MG63 (cell line): ENCODE results near the gene FUS. TPM values are rescaled to one million over a fixed set of nuclear protein-coding genes. Genes with fewer than 3 reads are reported as not detected.
"Not testable (repeated sequence)": the region's sequence is repeated elsewhere in the genome, so short reads cannot be mapped to it uniquely, and the experiment has no call there.

ENCODE experiments used
- DNase-seq: peaks from one replicate; pipeline ENCODE4 v3.0.0-alpha.2; 2020
- H3K27me3 ChIP-seq: fragments of 250-450 bp; sonication (Bioruptor Pico); 2 replicates; pipeline ENCODE4 v1.5.1; 2020; ENCODE audit warnings: mild to moderate bottlenecking, moderate library complexity
- H3K36me3 ChIP-seq: fragments of 250-450 bp; sonication (Bioruptor Pico); 2 replicates; pipeline ENCODE4 v1.5.1; 2020; ENCODE audit warnings: mild to moderate bottlenecking, moderate library complexity
- H3K4me3 ChIP-seq: fragments of 250-450 bp; sonication (Bioruptor Pico); 2 replicates; pipeline ENCODE4 v1.5.1; 2020; ENCODE audit warnings: mild to moderate bottlenecking, moderate library complexity
- H3K9me3 ChIP-seq: fragments of 250-450 bp; sonication (Bioruptor Pico); 2 replicates; pipeline ENCODE4 v1.5.1; 2020; ENCODE audit warnings: mild to moderate bottlenecking, moderate library complexity
- total RNA-seq: library from RNA; depleted of rRNA; stranded (reverse); fragments of >200 nt; shearing (Covaris generic); gene quantifications from 2 replicates; pipeline ENCODE4 v1.2.3, GENCODE V29; 2014; ENCODE audit warnings: low replicate concordance; rRNA removed

Gene FUS
- 14.5 and 17.2 TPM in 2 replicates for total RNA-seq

DNA sequence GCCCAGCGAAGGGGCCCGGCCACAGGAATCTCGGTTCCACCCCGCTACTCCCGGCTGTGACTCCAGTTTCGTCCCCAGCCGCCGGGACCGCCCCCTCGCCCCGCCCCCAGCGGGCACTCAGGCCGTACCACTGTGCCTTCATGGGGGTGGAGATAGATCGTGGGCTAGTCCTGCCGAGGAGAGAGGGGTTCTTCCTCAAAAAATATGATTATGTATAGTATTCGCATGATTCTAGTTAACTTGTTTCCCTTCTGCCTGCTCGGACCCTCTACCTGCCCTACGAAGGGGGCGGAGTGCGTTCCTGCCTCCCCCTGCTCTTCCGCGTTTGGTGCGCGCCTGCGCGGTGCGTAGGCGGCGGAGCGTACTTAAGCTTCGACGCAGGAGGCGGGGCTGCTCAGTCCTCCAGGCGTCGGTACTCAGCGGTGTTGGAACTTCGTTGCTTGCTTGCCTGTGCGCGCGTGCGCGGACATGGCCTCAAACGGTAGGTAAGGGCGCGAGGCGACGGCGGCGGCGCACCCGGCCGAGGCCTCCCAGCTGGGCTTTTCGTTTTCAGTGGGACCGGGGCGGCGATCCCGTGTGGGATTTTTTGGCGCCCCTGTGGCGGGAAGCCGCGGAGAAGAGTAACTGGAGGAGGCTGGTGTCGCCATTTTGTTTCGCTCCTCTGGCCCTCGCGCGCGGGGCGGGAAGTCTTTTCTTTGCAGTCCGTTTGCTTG, at the start of gene FUS:
FUS (plus strand) TSS at position 393 of the 713 bp plus-strand sequence; CDS start at position 469, 76 bp downstream.
- Histone ChIP-seq H3K27me3 (no peaks in the 10 kb centered on the region), H3K9me3 (no peaks in the 10 kb centered on the region), H3K36me3 (peaks cover 46% of the 10 kb centered on the region), H3K4me3 (peak within 1 kb of the TSS; percentile 99)
- peak; percentile 82 for DNase-seq

DNA sequence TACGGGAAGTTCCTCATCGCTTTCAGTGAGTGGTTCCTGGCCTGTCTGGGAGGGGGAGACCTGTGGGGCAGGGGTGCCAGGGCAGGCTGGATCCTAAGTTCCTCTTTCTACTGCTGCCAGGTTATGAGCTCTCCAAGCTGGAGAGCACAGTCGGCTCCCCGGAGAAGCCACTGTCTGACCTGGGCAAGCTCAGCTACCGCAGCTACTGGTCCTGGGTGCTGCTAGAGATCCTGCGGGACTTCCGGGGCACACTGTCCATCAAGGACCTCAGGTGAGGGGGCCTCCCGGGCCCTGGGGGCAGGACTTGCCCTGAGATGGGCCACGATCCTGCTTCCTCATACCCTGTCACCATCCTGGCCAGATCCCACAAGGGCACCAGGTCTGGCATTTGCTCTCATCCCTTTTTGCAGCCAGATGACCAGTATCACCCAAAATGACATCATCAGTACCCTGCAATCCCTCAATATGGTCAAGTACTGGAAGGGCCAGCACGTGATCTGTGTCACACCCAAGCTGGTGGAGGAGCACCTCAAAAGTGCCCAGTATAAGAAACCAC, 49.5 kb upstream of the FUS start:
- DNase-seq, result no peak
- Histone ChIP-seq H3K9me3 (no peaks in the 10 kb centered on the region), H3K4me3 (no peak overlapping the region), H3K27me3 (no peaks in the 10 kb centered on the region), H3K36me3 (peaks cover 23% of the 10 kb centered on the region)

DNA sequence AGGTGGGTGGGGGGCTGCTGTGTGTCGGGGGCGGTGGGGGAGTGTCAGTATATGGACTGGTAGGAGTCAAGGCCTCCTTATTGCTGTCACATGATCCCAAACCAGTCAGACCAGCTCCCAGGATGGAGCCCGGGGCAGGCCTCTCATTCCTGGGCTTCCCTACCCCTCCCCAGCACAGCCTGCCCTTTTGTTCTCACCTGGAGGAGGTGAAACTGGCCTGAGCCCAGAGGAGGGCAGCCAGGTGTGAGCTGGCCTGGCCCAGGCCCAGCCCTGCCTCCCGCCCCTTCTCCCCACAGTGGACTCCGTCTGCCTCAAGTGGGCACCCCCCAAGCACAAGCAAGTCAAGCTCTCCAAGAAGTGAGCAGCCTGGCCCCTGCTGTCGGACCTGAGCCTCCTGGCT, 49.0 kb upstream of the FUS start:
- Histone ChIP-seq H3K9me3 (no peaks in the 10 kb centered on the region), H3K27me3 (no peaks in the 10 kb centered on the region), H3K36me3 (peaks cover 23% of the 10 kb centered on the region), H3K4me3 (no peak overlapping the region)
- no peak for DNase-seq

DNA sequence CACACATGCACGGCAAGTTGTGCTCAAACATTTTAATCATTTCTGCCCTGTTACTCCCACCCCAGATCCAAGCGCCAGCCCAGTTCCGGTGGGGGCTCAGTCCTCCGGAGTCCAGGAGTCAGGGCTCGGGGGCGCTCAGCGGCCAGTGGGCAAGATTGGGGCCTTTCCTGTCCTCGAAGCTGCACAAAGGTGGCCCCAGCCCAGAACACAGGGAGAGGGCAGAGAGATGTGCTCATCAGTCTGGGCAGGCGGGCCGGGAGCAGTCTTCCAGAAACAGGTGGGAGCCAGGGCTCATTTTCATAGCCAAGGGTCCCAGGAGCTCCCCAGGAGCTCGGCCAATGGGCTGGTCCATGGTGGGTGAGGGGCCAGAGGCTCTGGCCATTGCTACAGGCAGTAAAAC, 48.5 kb upstream of the FUS start:
- Histone ChIP-seq H3K9me3 (no peaks in the 10 kb centered on the region), H3K27me3 (no peaks in the 10 kb centered on the region), H3K36me3 (peaks cover 23% of the 10 kb centered on the region), H3K4me3 (no peak overlapping the region)
- no peak for DNase-seq

DNA sequence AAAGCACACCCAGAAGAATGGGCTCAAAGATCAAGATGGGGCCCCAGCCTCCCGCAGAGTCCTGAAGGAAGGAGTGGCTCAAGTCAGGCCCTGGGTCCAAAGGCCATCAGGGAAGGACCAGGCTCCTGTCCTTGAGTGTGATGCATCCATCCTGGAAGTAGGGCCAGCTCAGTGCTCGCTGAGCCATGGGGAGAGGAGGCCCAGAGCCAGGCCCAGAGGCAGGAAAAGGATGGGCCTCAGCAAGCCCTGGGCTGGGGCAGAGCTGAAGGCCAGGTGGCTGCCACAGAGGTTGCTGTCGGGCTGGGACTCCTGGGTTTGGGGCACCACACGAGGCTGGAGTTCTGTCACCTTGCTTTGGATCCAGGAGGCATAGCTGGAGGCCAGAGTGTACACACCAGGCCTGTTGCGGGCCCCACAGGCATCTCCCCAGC, 48.1 kb upstream of the FUS start:
- Histone ChIP-seq H3K4me3 (no peak overlapping the region), H3K9me3 (no peaks in the 10 kb centered on the region), H3K27me3 (no peaks in the 10 kb centered on the region), H3K36me3 (peaks cover 23% of the 10 kb centered on the region)
- no peak for DNase-seq

DNA sequence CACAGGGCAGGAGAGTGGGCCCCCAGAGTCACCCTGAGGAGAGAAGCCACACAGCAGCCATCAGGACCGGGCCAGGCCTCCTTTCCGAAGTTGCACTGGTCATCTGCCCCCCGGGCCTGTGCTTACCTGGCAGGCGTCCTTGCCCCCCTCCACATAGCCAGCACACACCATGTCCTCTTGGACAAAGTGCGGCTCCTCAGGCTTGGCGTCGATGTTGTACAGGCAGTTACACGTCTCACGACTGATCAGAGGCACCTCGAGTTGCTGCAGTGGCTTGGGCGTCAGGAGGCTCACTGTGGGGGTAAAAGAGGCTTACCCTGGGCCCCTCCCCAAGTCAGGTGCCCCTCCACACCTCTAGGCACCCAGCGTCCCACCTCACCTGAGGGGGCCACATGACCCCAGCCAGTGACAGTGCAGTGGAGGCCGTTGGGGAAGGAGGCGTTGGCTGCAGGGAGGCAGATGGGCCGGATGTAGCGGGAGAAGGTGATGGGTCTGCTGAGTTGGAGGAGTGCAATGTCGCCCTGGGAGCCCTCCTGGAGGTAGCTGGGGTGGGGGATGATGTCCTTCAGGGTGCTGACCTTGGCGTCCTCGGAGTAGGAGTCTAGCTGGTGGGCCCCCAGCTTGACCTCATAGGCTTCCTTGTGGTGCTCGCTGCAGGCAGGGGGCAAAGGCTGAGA, 47.5 kb upstream of the FUS start:
- peaks cover 18% of the 10 kb centered on the region for H3K36me3 ChIP-seq
- H3K27me3 ChIP-seq, result no peaks in the 10 kb centered on the region
- DNase-seq, result no peak
- no peak overlapping the region for H3K4me3 ChIP-seq
- no peaks in the 10 kb centered on the region for H3K9me3 ChIP-seq

DNA sequence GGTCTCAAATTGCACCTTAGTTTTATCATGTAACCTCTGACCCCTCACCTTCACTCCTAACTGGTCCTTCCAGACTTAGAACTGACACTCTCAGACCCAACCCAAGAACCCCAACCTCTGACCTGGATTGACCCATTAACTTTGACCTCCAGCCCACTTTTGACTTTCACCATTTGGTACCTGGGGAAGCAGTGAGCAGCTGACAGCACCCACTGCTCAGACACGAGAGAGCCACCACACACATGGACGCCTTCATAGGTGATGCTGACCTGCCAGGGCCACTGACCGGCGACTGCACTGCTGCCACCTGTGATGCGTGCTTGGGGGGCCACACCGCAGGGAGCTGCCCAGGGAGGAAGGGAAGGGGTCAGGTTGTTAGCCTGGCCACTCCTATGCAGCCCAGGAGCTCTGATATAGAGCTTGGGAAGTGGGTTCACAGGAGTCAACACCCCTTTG, 46.9 kb upstream of the FUS start:
- no peaks in the 10 kb centered on the region for H3K27me3 ChIP-seq
- peaks cover 14% of the 10 kb centered on the region for H3K36me3 ChIP-seq
- H3K9me3 ChIP-seq, result no peaks in the 10 kb centered on the region
- H3K4me3 ChIP-seq, result no peak overlapping the region
- no peak for DNase-seq

DNA sequence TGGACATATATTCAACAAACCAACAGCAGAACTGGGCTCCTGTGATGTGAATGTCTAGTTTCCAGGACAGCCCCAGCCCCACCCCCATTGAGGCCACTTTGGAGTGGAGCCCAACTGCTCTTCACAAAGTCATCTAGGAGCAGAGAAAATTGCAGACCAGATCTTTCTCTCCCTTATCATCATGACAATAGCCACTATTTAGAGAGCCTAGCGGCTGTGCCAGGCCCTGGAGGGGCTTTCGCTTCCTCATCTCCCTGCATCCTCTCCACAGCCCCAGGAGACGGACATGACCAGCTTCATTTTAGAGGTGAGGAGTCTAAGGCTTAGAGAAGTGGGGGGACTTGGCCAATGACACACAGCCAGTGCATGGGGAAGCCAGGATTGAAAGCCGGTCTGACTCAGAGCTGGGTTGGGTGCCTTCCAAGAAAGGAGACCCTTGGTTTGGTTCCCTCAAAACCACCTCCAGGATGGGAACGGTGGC, 45.8 kb upstream of the FUS start:
- peaks cover 11% of the 10 kb centered on the region for H3K36me3 ChIP-seq
- no peaks in the 10 kb centered on the region for H3K27me3 ChIP-seq
- H3K4me3 ChIP-seq, result no peak overlapping the region
- DNase-seq, result no peak
- H3K9me3 ChIP-seq, result no peaks in the 10 kb centered on the region

DNA sequence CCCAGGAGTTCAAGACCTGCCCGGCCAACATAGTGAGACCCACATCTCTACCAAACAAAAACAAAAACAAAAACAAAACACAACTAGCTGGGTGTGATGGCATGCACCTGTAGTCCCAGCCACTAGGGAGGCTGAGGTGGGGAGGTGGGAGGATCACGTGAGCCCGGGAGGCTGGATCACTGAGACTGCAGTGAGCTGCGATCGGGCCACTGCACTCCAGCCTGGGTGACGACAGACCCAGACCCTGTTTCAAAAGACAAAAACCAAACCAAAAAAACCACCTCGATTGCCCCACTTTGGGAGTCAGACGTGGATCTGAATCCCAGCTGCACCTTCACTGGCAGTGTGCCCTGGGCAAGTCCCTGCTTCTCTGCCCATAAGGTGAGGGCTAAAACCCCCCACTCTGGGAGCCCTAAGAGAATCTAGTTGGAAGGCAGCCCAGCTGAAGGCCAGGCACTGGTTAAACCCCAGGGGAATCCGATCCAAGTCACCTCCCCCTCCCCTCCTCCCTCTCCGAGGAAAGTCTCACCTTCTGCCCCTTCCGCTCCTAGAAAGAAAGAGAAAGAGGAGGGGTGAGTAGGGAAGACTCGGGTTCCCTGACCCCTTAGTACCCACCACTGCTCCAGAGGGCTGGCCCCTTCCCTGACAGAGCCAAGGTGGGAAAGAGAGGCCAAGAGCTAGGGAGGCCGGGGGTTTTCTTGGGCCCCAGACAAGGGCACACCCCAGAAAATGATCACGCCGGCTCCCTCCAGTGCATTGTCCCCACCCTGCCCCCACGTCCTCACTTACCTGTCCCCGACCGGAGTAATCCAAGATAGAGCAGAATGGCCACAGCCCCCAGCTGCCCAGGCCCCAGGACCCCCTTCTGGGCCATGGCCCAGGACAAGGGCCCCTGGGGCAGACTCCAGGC, 45.1 kb upstream of the FUS start:
- no peaks in the 10 kb centered on the region for H3K27me3 ChIP-seq
- H3K36me3 ChIP-seq, result peaks cover 5% of the 10 kb centered on the region
- no peaks in the 10 kb centered on the region for H3K9me3 ChIP-seq
- DNase-seq, result no peak
- H3K4me3 ChIP-seq, result no peak overlapping the region

DNA sequence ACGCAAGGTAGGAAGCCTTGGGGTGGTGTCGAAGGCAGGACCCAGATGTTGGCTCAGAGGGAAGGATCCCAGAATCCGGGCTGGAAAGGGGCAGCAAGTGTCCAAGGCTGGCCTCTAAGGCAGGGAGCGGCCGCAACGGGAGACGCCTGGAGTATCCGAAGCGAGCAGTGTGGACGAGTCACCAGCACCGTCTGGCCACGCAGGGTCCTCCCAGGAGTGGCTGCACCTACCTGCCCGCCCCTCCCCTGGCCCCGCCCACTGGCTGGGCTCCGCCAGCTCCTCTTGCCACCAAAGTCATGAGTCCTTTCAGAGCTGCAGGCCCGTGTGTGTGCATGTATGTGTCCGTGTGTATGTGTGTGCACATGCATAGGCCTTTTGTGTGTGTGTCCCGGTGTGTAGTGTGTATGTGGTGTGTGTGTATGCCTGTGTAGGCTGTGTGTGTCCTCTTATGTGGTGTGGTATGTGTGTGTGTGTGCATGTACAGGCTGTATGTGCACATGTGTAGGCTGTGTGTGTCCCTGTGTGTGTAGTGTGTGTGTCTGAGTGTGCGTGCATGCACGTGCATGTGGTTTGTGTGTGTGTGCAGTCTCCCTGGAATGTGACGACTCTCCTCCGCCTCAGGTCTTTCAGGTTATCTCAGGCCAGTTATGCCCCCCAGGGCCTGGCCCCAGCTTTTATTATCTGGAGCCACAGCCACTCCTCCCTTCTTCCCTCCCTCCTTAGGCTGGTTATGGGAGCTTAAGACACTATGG, 44.2 kb upstream of the FUS start, which contains the start of gene PRSS8:
PRSS8 (minus strand) TSS at position 193 of the 752 bp plus-strand sequence. CDS start 229 bp downstream, outside the sequence.
- no peak for DNase-seq
- Histone ChIP-seq H3K36me3 (no peaks in the 10 kb centered on the region), H3K4me3 (no peak within 1 kb of the TSS), H3K9me3 (no peaks in the 10 kb centered on the region), H3K27me3 (no peaks in the 10 kb centered on the region)

DNA sequence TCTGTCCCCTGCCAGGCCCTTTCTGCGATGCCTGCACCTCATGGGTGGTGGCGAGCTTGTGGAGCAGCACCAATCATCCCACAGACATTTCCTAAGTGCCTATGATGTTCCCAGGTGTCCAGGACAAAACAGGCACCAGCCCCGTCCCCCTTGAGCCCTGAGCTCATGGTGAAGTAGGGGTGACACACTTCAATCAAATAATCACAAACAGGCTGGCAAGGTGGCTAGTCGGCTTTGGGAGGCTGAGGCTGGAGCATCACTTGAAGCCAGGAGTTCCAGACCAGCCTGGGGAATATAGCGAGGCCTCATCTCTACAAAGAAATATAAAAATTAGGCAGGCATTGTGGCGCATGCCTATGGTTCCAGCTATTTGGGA, 43.7 kb upstream of the FUS start:
- no peaks in the 10 kb centered on the region for H3K9me3 ChIP-seq
- DNase-seq, result no peak

DNA sequence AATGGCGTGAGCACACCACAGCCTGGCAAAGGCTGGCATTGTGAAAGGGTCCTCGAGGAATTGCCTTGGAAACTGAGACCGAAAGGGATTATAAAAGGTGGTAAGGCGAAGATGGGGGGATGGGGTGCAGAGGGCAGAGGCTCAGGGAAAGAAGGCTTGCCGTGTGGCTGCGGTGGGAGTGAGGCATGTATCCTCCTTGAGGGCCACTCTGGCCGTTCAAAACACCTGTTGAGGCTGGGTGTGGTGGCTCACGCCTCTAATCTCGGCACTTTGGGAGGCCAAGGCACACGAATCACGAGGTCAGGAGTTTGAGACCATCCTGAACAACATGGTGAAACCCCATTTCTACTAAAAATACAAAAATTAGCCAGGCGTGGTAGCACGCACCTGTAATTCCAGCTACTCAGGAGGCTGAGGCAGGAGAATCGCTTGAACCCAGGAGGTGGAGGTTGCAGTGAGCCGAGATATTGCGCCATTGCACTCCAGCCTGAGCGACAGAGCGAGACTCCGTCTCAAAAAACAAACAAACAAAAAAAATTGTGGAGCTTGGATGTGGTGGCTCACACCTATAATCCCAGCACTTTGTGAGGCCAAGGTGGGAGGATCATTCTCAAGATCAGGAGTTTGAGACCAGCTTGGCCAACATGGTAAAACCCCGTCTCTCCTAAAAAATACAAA, 43.0 kb upstream of the FUS start:
- H3K9me3 ChIP-seq, H3K4me3 ChIP-seq, DNase-seq, H3K27me3 ChIP-seq, H3K36me3 ChIP-seq: not testable (repeated sequence)

More for the DNA sequence above, 43.7 kb upstream of the FUS start:
- H3K4me3 ChIP-seq, result no peak overlapping the region
- no peaks in the 10 kb centered on the region for H3K36me3 ChIP-seq
- no peaks in the 10 kb centered on the region for H3K27me3 ChIP-seq

DNA sequence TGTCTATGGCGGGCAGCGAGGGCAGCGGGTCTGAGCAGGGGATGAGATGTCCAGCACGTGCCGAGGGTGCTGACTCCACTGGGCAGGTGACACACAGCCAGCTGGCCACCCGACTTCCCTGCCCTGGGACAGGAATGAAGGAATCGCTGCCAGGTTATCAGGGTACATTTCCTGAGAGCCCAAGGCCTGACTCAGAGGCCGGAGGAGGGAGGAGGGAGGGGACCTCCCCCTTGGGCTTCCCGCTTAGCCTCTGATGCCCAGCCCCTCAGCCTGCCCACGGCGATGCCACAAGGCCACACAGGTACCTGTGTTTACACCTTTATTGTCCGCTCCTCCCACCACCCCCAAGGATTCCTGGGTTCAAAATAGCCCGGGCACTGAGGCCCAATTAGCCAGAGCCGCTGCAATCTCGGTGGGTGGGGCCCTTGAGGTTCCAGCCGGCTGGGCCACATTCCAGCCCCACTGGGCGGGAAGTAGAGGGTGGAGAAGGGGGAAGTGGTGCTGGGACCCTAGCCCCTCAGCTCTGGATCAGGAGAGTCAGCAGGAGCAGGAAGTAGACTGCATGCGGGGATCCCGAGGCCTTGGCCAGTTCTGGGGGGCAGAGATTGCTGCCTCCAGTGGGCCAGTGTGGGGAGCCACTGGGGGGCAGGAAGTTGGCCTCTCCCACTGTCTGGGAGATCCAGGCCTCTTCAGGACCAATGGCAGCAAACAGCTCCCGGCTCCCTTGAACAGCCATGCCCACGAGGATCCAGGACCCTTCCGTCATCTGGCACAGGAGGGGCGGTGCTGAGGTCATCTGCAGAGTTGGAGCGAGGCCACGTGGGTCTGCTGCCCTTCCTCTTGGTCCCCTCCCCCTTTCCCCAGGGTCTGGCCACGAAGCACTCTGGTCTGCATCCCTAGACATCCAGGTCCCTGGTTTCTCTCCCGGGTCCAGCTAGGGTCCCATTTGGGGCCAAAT, 41.0 kb upstream of the FUS start:
- peak; percentile 87 for DNase-seq
- Histone ChIP-seq H3K27me3 (no peaks in the 10 kb centered on the region), H3K4me3 (no peak overlapping the region), H3K9me3 (no peaks in the 10 kb centered on the region), H3K36me3 (no peaks in the 10 kb centered on the region)

DNA sequence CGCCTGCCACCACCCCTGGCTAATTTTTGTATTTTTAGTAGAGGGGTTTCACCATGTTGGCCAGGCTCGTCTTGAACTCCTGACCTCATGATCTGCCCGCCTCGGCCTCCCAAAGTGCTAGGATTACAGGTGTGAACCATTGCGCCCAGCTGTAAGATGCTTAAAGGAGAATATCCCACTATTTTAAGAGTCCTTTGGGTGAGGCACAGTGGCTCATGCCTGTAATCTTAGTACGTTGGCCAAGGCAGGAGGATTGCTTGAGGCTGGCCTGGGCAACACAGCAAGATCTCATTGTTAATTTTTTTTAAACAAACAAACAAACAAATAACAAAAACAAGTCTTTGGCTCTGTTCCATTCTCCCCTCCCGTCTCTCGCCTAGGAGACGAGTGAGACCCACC, 38.9 kb upstream of the FUS start:
- DNase-seq, H3K9me3 ChIP-seq, H3K4me3 ChIP-seq, H3K27me3 ChIP-seq, H3K36me3 ChIP-seq: not testable (repeated sequence)
